Stimulated activated naive B cell treated with anti-CD40 and anti-IgM and Interleukin-4, amounts not matched to agents 10 μg/mL and 1 μg/mL and 100 μg/mL, for 72 hours (primary cell): Measurements from ENCODE around the gene C9orf43.
"Not testable (repeated sequence)": the region's sequence is repeated elsewhere in the genome, so short reads cannot be mapped to it uniquely, and the experiment has no call there.

Source experiments
- ATAC-seq, 2 donors: fragments of 150-1000 bp; cut with Tn5 transposase; replicated peaks; 2 replicates each; pipeline ENCODE4 v1.10.0; 2021; ENCODE audit warnings: moderate library complexity in 1 of 2
- DNase-seq: peaks from one replicate; pipeline ENCODE4 v3.0.0; 2021
- H3K27ac Mint-ChIP-seq: one replicate; pipeline ENCODE4 v1.8.0; 2022; ENCODE audit warnings: mild to moderate bottlenecking, mixed read lengths
- H3K27me3 Mint-ChIP-seq, 2 donors: one replicate each; pipeline ENCODE4 v1.8.0; 2022; ENCODE audit warnings: mixed read lengths in 2 of 2
- H3K36me3 Mint-ChIP-seq, 2 donors: one replicate each; pipeline ENCODE4 v1.8.0; 2022; ENCODE audit warnings: mixed read lengths in 2 of 2, mild to moderate bottlenecking in 1 of 2
- H3K4me1 Mint-ChIP-seq, 2 donors: one replicate each; pipeline ENCODE4 v1.8.0; 2022; ENCODE audit warnings: mixed read lengths in 2 of 2, mild to moderate bottlenecking in 1 of 2
- H3K4me3 Mint-ChIP-seq, 2 donors: one replicate each; pipeline ENCODE4 v1.8.0; 2022; ENCODE audit warnings: mild to moderate bottlenecking in 2 of 2, mixed read lengths in 2 of 2, moderate library complexity in 1 of 2
- H3K9me3 Mint-ChIP-seq, 2 donors: one replicate each; pipeline ENCODE4 v1.8.0; 2022; ENCODE audit warnings: mixed read lengths in 2 of 2, mild to moderate bottlenecking in 1 of 2

C9orf43 gene

GRCh38 chr9:113375057-113376023 lies 35.2 kb upstream of the C9orf43 start:
- H3K36me3 Mint-ChIP-seq = peaks cover 11 to 17% of the 10 kb centered on the region in 2 donors
- no peaks in the 10 kb centered on the region for H3K9me3 Mint-ChIP-seq
- peak overlapping the region; percentile 83 to 94 for H3K4me3 Mint-ChIP-seq
- H3K4me1 Mint-ChIP-seq = peaks cover 10 to 28% of the 10 kb centered on the region in 2 donors
- DNase-seq = no peak
- H3K27me3 Mint-ChIP-seq = no peaks in the 10 kb centered on the region
- peak overlapping the region; percentile 90 for H3K27ac Mint-ChIP-seq
- ATAC-seq = no peak

GRCh38 chr9:113376634-113377567 lies 33.6 kb upstream of the C9orf43 start, which contains the start of gene HDHD3:
Gene HDHD3 (minus strand): TSS chr9:113376986. CDS start chr9:113374354, 2,632 bp downstream.
- H3K27ac Mint-ChIP-seq = peak within 1 kb of the TSS; percentile 90
- peak within 1 kb of the TSS; percentile 83 to 94 for H3K4me3 Mint-ChIP-seq
- no peaks in the 10 kb centered on the region for H3K9me3 Mint-ChIP-seq
- H3K4me1 Mint-ChIP-seq = peaks cover 15 to 39% of the 10 kb centered on the region in 2 donors
- ATAC-seq (peak; percentile 89 to 92), DNase-seq (peak; percentile 80)
- H3K36me3 Mint-ChIP-seq = peaks cover 11 to 16% of the 10 kb centered on the region in 2 donors
- H3K27me3 Mint-ChIP-seq = no peaks in the 10 kb centered on the region

- not testable (repeated sequence) for H3K27ac Mint-ChIP-seq, H3K27me3 Mint-ChIP-seq
Observed at GRCh38 chr9:113379094-113379828, 31.3 kb upstream of the C9orf43 start.

GRCh38 chr9:113379829-113380210 lies 30.7 kb upstream of the C9orf43 start:
- H3K36me3 Mint-ChIP-seq, H3K27ac Mint-ChIP-seq, H3K9me3 Mint-ChIP-seq, DNase-seq, H3K27me3 Mint-ChIP-seq, H3K4me3 Mint-ChIP-seq, ATAC-seq: not testable (repeated sequence)
- H3K4me1 Mint-ChIP-seq = peaks cover 12 to 33% of the 10 kb centered on the region in 2 donors

More at GRCh38 chr9:113379094-113379828, 31.3 kb upstream of the C9orf43 start:
- not testable (repeated sequence) for H3K4me3 Mint-ChIP-seq, DNase-seq, ATAC-seq, H3K9me3 Mint-ChIP-seq, H3K36me3 Mint-ChIP-seq
- peaks cover 12 to 34% of the 10 kb centered on the region in 2 donors for H3K4me1 Mint-ChIP-seq

GRCh38 chr9:113380869-113381378 lies 29.6 kb upstream of the C9orf43 start:
- Mint-ChIP-seq H3K4me1 (peaks cover 6 to 22% of the 10 kb centered on the region in 2 donors), H3K9me3 (no peaks in the 10 kb centered on the region), H3K36me3 (peaks cover 4 to 7% of the 10 kb centered on the region in 2 donors), H3K27me3 (no peaks in the 10 kb centered on the region), H3K4me3 (no peak overlapping the region), H3K27ac (no peak overlapping the region)
- DNase-seq (peak; percentile 59), ATAC-seq (peak; percentile 54 to 63)

- not testable (repeated sequence) for DNase-seq, H3K27me3 Mint-ChIP-seq, H3K4me3 Mint-ChIP-seq, H3K36me3 Mint-ChIP-seq, H3K9me3 Mint-ChIP-seq, ATAC-seq
- peak overlapping the region; percentile 84 for H3K27ac Mint-ChIP-seq
- H3K4me1 Mint-ChIP-seq = peaks cover 6 to 18% of the 10 kb centered on the region in 2 donors
Observed at GRCh38 chr9:113381441-113381840, 29.1 kb upstream of the C9orf43 start.

GRCh38 chr9:113381909-113382411 lies 28.6 kb upstream of the C9orf43 start:
- Mint-ChIP-seq H3K27me3 (no peaks in the 10 kb centered on the region), H3K4me3 (no peak overlapping the region), H3K9me3 (no peaks in the 10 kb centered on the region), H3K4me1 (peaks cover 6 to 13% of the 10 kb centered on the region in 2 donors), H3K27ac (no peak overlapping the region), H3K36me3 (peaks cover 11 to 12% of the 10 kb centered on the region in 2 donors)
- no peak for DNase-seq
- no peak for ATAC-seq

- ATAC-seq (no peak), DNase-seq (no peak)
- H3K27ac Mint-ChIP-seq = no peak overlapping the region
- no peaks in the 10 kb centered on the region for H3K27me3 Mint-ChIP-seq
- H3K9me3 Mint-ChIP-seq = no peaks in the 10 kb centered on the region
- no peaks in the 10 kb centered on the region for H3K4me1 Mint-ChIP-seq
- H3K36me3 Mint-ChIP-seq = peaks cover 28 to 50% of the 10 kb centered on the region in 2 donors
- no peak overlapping the region for H3K4me3 Mint-ChIP-seq
Observed at GRCh38 chr9:113386571-113387393, 23.8 kb upstream of the C9orf43 start.

- no peaks in the 10 kb centered on the region for H3K27me3 Mint-ChIP-seq
- no peak for ATAC-seq
- no peaks in the 10 kb centered on the region for H3K4me1 Mint-ChIP-seq
- no peak overlapping the region for H3K27ac Mint-ChIP-seq
- no peaks in the 10 kb centered on the region for H3K9me3 Mint-ChIP-seq
- no peak for DNase-seq
- no peak overlapping the region for H3K4me3 Mint-ChIP-seq
- peaks cover 32 to 54% of the 10 kb centered on the region in 2 donors for H3K36me3 Mint-ChIP-seq
Observed at GRCh38 chr9:113387560-113388230, 22.9 kb upstream of the C9orf43 start.

GRCh38 chr9:113388833-113389232 lies 21.7 kb upstream of the C9orf43 start:
- no peak overlapping the region for H3K4me3 Mint-ChIP-seq
- H3K4me1 Mint-ChIP-seq = no peaks in the 10 kb centered on the region
- no peaks in the 10 kb centered on the region for H3K27me3 Mint-ChIP-seq
- peaks cover 35 to 54% of the 10 kb centered on the region in 2 donors for H3K36me3 Mint-ChIP-seq
- no peaks in the 10 kb centered on the region for H3K9me3 Mint-ChIP-seq
- DNase-seq = no peak
- no peak overlapping the region for H3K27ac Mint-ChIP-seq
- no peak for ATAC-seq

GRCh38 chr9:113389451-113389850 lies 21.1 kb upstream of the C9orf43 start:
- Mint-ChIP-seq H3K27ac (no peak overlapping the region), H3K4me3 (no peak overlapping the region), H3K36me3 (peaks cover 35 to 54% of the 10 kb centered on the region in 2 donors), H3K4me1 (no peaks in the 10 kb centered on the region), H3K9me3 (no peaks in the 10 kb centered on the region), H3K27me3 (no peaks in the 10 kb centered on the region)
- ATAC-seq (no peak), DNase-seq (no peak)

- H3K4me1 Mint-ChIP-seq = no peaks in the 10 kb centered on the region
Observed at GRCh38 chr9:113390192-113390960, 20.2 kb upstream of the C9orf43 start.

More at GRCh38 chr9:113390192-113390960, 20.2 kb upstream of the C9orf43 start:
- ATAC-seq (no peak), DNase-seq (no peak)
- Mint-ChIP-seq H3K9me3 (no peaks in the 10 kb centered on the region), H3K4me3 (no peak overlapping the region), H3K27me3 (no peaks in the 10 kb centered on the region), H3K27ac (no peak overlapping the region), H3K36me3 (peaks cover 38 to 56% of the 10 kb centered on the region in 2 donors)
